Astrocyte (in vitro differentiated cells and primary cell): Measurements from ENCODE around the gene DCAF6. TPM values are rescaled to one million over a fixed set of nuclear protein-coding genes. Genes with fewer than 3 reads are reported as not detected.

Source experiments
- DNase-seq: peaks from one replicate; pipeline ENCODE4 v3.0.0-alpha.2; 2010; ENCODE audit warnings: low read depth
- FAIRE-seq: peaks from 2 replicates; lab custom pipeline; 2011; peaks lifted over from hg19 to GRCh38; lab: Jason Lieb, UNC
- H2AFZ ChIP-seq: 2 replicates; pipeline ENCODE4 v1.6.0; 2012; ENCODE audit warnings: low read depth, low read length, inconsistent platforms
- H3K27ac ChIP-seq: 2 replicates; pipeline ENCODE4 v1.5.1; 2011; ENCODE audit warnings: low read depth, low read length, inconsistent platforms
- H3K27me3 ChIP-seq: 2 replicates; pipeline ENCODE4 v1.6.0; 2011; ENCODE audit warnings: low read length, inconsistent platforms; ENCODE audit not compliant: insufficient read depth
- H3K36me3 ChIP-seq: 2 replicates; pipeline ENCODE4 v1.5.1; 2011; ENCODE audit warnings: low read length, inconsistent platforms; ENCODE audit not compliant: insufficient read depth
- H3K4me1 ChIP-seq: 2 replicates; pipeline ENCODE4 v1.5.1; 2011; ENCODE audit warnings: low read length, inconsistent platforms; ENCODE audit not compliant: insufficient read depth
- H3K4me2 ChIP-seq: 2 replicates; pipeline ENCODE4 v1.6.0; 2012; ENCODE audit warnings: low read length, inconsistent platforms
- H3K4me3 ChIP-seq: 2 replicates; pipeline ENCODE4 v1.5.1; 2011; ENCODE audit warnings: low read depth, mild to moderate bottlenecking, low read length, inconsistent platforms; ENCODE audit not compliant: insufficient read depth
- H3K79me2 ChIP-seq: 2 replicates; pipeline ENCODE4 v1.6.0; 2012; ENCODE audit warnings: mild to moderate bottlenecking, low read length, inconsistent platforms; ENCODE audit not compliant: insufficient read depth
- H3K9ac ChIP-seq: 2 replicates; pipeline ENCODE4 v1.6.0; 2012; ENCODE audit warnings: mild to moderate bottlenecking, low read length, inconsistent platforms
- H3K9me3 ChIP-seq: 2 replicates; pipeline ENCODE4 v1.5.1; 2012; ENCODE audit warnings: low read depth, mild to moderate bottlenecking, low read length, inconsistent platforms; ENCODE audit not compliant: insufficient read depth
- H4K20me1 ChIP-seq: 2 replicates; pipeline ENCODE4 v1.6.0; 2012; ENCODE audit warnings: low read length, inconsistent platforms; ENCODE audit not compliant: insufficient read depth
- H3K27ac Mint-ChIP-seq: one replicate; pipeline ENCODE4 v1.8.0; 2021; ENCODE audit warnings: mild to moderate bottlenecking, mixed read lengths; ENCODE audit not compliant: unreplicated experiment
- H3K27me3 Mint-ChIP-seq: one replicate; pipeline ENCODE4 v1.8.0; 2021; ENCODE audit warnings: low read depth, mixed read lengths; ENCODE audit not compliant: unreplicated experiment
- H3K36me3 Mint-ChIP-seq: one replicate; pipeline ENCODE4 v1.8.0; 2021; ENCODE audit warnings: low read depth, mixed read lengths; ENCODE audit not compliant: unreplicated experiment
- H3K4me1 Mint-ChIP-seq: one replicate; pipeline ENCODE4 v1.8.0; 2021; ENCODE audit warnings: low read depth, mixed read lengths; ENCODE audit not compliant: unreplicated experiment
- H3K4me3 Mint-ChIP-seq: one replicate; pipeline ENCODE4 v1.8.0; 2021; ENCODE audit warnings: mild to moderate bottlenecking, moderate library complexity, mixed read lengths; ENCODE audit not compliant: unreplicated experiment
- H3K9me3 Mint-ChIP-seq: one replicate; pipeline ENCODE4 v1.8.0; 2021; ENCODE audit warnings: mild to moderate bottlenecking, mixed read lengths; ENCODE audit not compliant: unreplicated experiment
- EZH2 ChIP-seq: IDR thresholded peaks from 2 replicates; pipeline ENCODE4 v1.6.1; 2012; ENCODE audit warnings: mild to moderate bottlenecking, low read length, inconsistent platforms; ENCODE audit not compliant: insufficient read depth
- total RNA-seq: library from RNA; stranded (reverse); gene quantifications from 2 replicates; pipeline ENCODE4 v1.2.1, GENCODE V29; 2021
- TF ChIP-seq, protein P1 (sequence below): IDR thresholded peaks from 2 replicates; pipeline ENCODE4 v1.5.1; 2011; ENCODE audit warnings: low read depth, mild to moderate bottlenecking, inconsistent platforms, low read length, moderate library complexity; ENCODE audit not compliant: insufficient read depth

Gene DCAF6
- total RNA-seq, 1 donor from 2014 or later, result 57.4 TPM

DNA sequence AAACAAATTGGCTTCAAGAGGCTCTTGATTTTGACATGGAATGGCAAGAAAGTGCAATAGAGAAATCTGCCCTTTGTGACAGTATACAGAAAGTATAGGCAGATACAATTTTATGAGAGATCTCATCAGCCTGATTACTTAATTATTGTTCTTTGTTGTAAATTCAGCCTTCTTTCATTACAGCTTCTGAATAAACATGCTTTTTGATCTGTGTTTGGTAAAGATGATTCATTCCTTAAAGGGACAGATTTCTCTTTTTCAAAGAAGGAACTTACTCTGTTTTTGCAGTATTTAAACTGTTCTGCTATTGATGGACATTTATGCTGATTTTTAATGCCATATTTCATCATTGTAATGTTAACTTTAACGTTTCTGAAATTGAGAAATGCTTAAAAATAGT lies 14.1 kb downstream of the DCAF6 start:
- Histone ChIP-seq H3K27ac (no peak overlapping the region), H3K4me3 (no peak overlapping the region), H3K36me3 (peaks cover 6% of the 10 kb centered on the region), H4K20me1 (peaks cover 59% of the 10 kb centered on the region), H3K79me2 (peaks cover 60% of the 10 kb centered on the region), H3K27me3 (no peaks in the 10 kb centered on the region), H3K9ac (no peak overlapping the region), H3K4me1 (no peaks in the 10 kb centered on the region), H3K9me3 (no peaks in the 10 kb centered on the region), H2AFZ (no peak overlapping the region), H3K4me2 (no peak overlapping the region)
- Mint-ChIP-seq H3K27me3 (no peaks in the 10 kb centered on the region), H3K4me1 (peaks cover 20% of the 10 kb centered on the region), H3K9me3 (no peaks in the 10 kb centered on the region), H3K4me3 (no peak overlapping the region), H3K36me3 (peaks cover 10% of the 10 kb centered on the region), H3K27ac (no peak overlapping the region)
- FAIRE-seq, result no peak
- TF ChIP-seq, protein P1, sequence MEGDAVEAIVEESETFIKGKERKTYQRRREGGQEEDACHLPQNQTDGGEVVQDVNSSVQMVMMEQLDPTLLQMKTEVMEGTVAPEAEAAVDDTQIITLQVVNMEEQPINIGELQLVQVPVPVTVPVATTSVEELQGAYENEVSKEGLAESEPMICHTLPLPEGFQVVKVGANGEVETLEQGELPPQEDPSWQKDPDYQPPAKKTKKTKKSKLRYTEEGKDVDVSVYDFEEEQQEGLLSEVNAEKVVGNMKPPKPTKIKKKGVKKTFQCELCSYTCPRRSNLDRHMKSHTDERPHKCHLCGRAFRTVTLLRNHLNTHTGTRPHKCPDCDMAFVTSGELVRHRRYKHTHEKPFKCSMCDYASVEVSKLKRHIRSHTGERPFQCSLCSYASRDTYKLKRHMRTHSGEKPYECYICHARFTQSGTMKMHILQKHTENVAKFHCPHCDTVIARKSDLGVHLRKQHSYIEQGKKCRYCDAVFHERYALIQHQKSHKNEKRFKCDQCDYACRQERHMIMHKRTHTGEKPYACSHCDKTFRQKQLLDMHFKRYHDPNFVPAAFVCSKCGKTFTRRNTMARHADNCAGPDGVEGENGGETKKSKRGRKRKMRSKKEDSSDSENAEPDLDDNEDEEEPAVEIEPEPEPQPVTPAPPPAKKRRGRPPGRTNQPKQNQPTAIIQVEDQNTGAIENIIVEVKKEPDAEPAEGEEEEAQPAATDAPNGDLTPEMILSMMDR, result no peak
- TF ChIP-seq EZH2, result no peak
- DNase-seq, result no peak

DNA sequence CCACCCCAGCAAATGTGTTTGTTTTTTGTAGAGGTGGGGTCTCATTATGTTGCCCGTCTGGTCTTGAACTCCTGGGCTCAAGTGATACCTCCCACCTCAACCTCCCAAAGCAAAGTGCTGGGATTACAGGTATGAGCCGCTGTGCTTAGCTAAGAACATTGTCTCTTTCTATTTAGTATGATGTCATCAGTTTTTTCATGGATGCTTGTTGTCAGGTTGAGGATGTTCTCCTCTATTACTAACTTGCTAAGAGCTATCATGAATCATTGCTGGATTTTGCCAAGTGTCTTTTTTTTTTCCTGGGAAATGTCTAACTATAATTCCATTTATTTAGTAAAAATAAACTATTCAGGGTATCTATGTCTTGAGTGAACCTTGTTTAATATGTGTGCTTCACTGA lies 19.4 kb downstream of the DCAF6 start:
- Mint-ChIP-seq H3K27ac (no peak overlapping the region), H3K9me3 (no peaks in the 10 kb centered on the region), H3K4me1 (peaks cover 9% of the 10 kb centered on the region), H3K36me3 (peaks cover 10% of the 10 kb centered on the region), H3K4me3 (no peak overlapping the region), H3K27me3 (no peaks in the 10 kb centered on the region)
- TF ChIP-seq, protein P1, result no peak
- TF ChIP-seq EZH2, result no peak
- DNase-seq (no peak), FAIRE-seq (no peak)
- no peak overlapping the region for H3K9ac ChIP-seq
- H3K9me3 ChIP-seq, result no peaks in the 10 kb centered on the region
- no peak overlapping the region for H2AFZ ChIP-seq
- H3K4me1 ChIP-seq, result no peaks in the 10 kb centered on the region
- no peak overlapping the region for H3K4me3 ChIP-seq
- H4K20me1 ChIP-seq, result peaks cover 29% of the 10 kb centered on the region
- H3K4me2 ChIP-seq, result no peak overlapping the region
- H3K79me2 ChIP-seq, result peaks cover 52% of the 10 kb centered on the region
- H3K27ac ChIP-seq, result no peak overlapping the region
- H3K36me3 ChIP-seq, result peaks cover 6% of the 10 kb centered on the region
- H3K27me3 ChIP-seq, result no peaks in the 10 kb centered on the region

DNA sequence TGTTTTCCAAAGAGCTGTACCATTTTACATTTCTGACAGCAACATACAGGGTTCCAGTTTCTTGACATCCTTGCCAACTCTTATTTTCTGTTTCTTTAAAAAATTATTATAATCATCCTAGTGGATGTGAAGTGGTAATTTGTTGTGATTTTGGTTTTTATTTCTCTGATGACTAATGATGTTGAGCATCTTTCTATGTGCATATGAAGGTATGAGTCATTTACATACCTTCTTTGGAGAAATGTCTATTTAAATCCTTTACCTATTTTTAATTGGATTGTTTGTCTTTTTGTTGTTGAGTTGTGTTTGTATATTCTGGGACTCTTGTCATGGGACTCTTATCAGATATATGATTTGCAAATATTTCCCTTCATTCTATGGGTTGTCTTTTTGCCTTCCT lies 21.2 kb downstream of the DCAF6 start:
- peaks cover 2% of the 10 kb centered on the region for H3K9me3 Mint-ChIP-seq
- H3K4me1 Mint-ChIP-seq, result peaks cover 8% of the 10 kb centered on the region
- Histone ChIP-seq H3K79me2 (peaks cover 61% of the 10 kb centered on the region), H3K4me1 (no peaks in the 10 kb centered on the region), H3K9ac (no peak overlapping the region), H3K9me3 (no peaks in the 10 kb centered on the region), H3K4me2 (no peak overlapping the region), H3K27ac (no peak overlapping the region), H4K20me1 (peaks cover 23% of the 10 kb centered on the region), H3K4me3 (no peak overlapping the region), H3K27me3 (no peaks in the 10 kb centered on the region), H3K36me3 (peaks cover 2% of the 10 kb centered on the region), H2AFZ (no peak overlapping the region)
- DNase-seq (no peak), FAIRE-seq (no peak)
- H3K36me3 Mint-ChIP-seq, result peaks cover 15% of the 10 kb centered on the region
- TF ChIP-seq EZH2, result no peak
- TF ChIP-seq, protein P1, result no peak
- H3K27ac Mint-ChIP-seq, result no peak overlapping the region
- no peaks in the 10 kb centered on the region for H3K27me3 Mint-ChIP-seq
- no peak overlapping the region for H3K4me3 Mint-ChIP-seq
